HepG2 (cell line): ENCODE data around the gene RASGRF1. TPM values are rescaled to one million over a fixed set of nuclear protein-coding genes. Genes with fewer than 3 reads are reported as not detected.

ENCODE experiments used
- ATAC-seq: fragments of 200-7000 bp; cut with Tn5 transposase; 3 replicates; pipeline ENCODE4 v1.9.1; 2020; ENCODE audit warnings: mild to moderate bottlenecking, moderate library complexity
- BruUV-seq: library from RNA; stranded (reverse); fragments of 400-500 nt; replicated peaks from 2 replicates; lab custom pipeline; 2021; lab: Mats Ljungman, UMichigan
- CTCF ChIA-PET: fragments of 300-600 bp; formaldehyde crosslinking; extraction: SDS; loops from one replicate; lab custom pipeline; 2021; ENCODE audit warnings: low total read pairs, inconsistent platforms, low intra/inter-chr PET ratio; lab: Yijun Ruan, JAX
- POLR2A ChIA-PET: fragments of 350-600 bp; sonication (Branson Sonifier 250); formaldehyde crosslinking; loops from one replicate; lab custom pipeline; 2020; ENCODE audit warnings: antibody characterized with exemption, inconsistent platforms; lab: Yijun Ruan, JAX
- DNase-seq: peaks from one replicate; pipeline ENCODE4 v3.0.0-alpha.2; 2015; ENCODE audit warnings: low spot score
- FAIRE-seq: peaks from 3 replicates; lab custom pipeline; 2011; peaks lifted over from hg19 to GRCh38; lab: Jason Lieb, UNC
- H2AFZ ChIP-seq: one replicate; pipeline ENCODE4 v1.6.1; 2011; ENCODE audit warnings: low read length, inconsistent platforms
- H3K27ac ChIP-seq: fragments of 300-600 bp; 3 replicates; pipeline ENCODE4 v1.8.0; 2011; ENCODE audit warnings: mixed run types, mild to moderate bottlenecking, mixed read lengths, low read length, inconsistent platforms; ENCODE audit not compliant: insufficient read depth; ENCODE audit errors: extremely low read length
- H3K27me3 ChIP-seq, 2 experiments: fragments of 200-600 bp in 1 of 2; 2 replicates in 1 of 2; 3 replicates in 1 of 2; pipeline versions ENCODE4 v1.6.0 to v1.8.0; 2011; ENCODE audit warnings: low read length in 2 of 2, mild to moderate bottlenecking in 2 of 2, moderate library complexity in 2 of 2, inconsistent platforms in 1 of 2; ENCODE audit not compliant: insufficient read depth in 2 of 2, control insufficient read depth in 1 of 2
- H3K36me3 ChIP-seq, 2 experiments: fragments of 200-600 bp in 1 of 2; replicated peaks in 1 of 2; 2 replicates in 1 of 2; 3 replicates in 1 of 2; pipeline versions ENCODE4 v1.5.1 to v1.8.0; 2011; ENCODE audit warnings: low read length in 2 of 2, inconsistent platforms in 1 of 2; ENCODE audit not compliant: insufficient read depth in 2 of 2, control insufficient read depth in 1 of 2
- H3K4me1 ChIP-seq: 2 replicates; pipeline ENCODE4 v1.5.1; 2012; ENCODE audit warnings: low read length, inconsistent platforms; ENCODE audit not compliant: insufficient read depth
- H3K4me2 ChIP-seq: 2 replicates; pipeline ENCODE4 v1.6.0; 2011; ENCODE audit warnings: low read depth, low read length, inconsistent platforms
- H3K4me3 ChIP-seq, 3 experiments: fragments of 200-600 bp in 1 of 3; sonication (generic), shearing (Covaris generic) in 1 of 3; replicated peaks in 1 of 3; 2 replicates each; pipeline ENCODE4 v1.5.1; 2011 to 2016; ENCODE audit warnings: low read length in 3 of 3, inconsistent platforms in 2 of 3, low read depth in 2 of 3, mild to moderate bottlenecking in 2 of 3, control low read depth in 1 of 3, mixed read lengths in 1 of 3; ENCODE audit not compliant: insufficient read depth in 1 of 3
- H3K79me2 ChIP-seq: one replicate; pipeline ENCODE4 v1.6.1; 2011; ENCODE audit warnings: low read length, inconsistent platforms; ENCODE audit not compliant: insufficient read depth
- H3K9ac ChIP-seq: 2 replicates; pipeline ENCODE4 v1.6.0; 2011; ENCODE audit warnings: mild to moderate bottlenecking, low read depth, low read length, inconsistent platforms; ENCODE audit not compliant: insufficient read depth
- H3K9me3 ChIP-seq: 2 replicates; pipeline ENCODE4 v1.5.1; 2012; ENCODE audit warnings: mild to moderate bottlenecking, low read length
- H4K20me1 ChIP-seq: 2 replicates; pipeline ENCODE4 v1.6.0; 2011; ENCODE audit warnings: inconsistent platforms, mild to moderate bottlenecking, low read length, moderate library complexity; ENCODE audit not compliant: insufficient read depth
- HNRNPK ChIP-seq: fragments of 200-400 bp; formaldehyde crosslinking; IDR thresholded peaks from 2 replicates; pipeline ENCODE4 v1.6.1; 2018; ENCODE audit warnings: low read length, low read depth, moderate library complexity, mild to moderate bottlenecking; ENCODE audit not compliant: poor library complexity, severe bottlenecking
- MTF1 ChIP-seq: sonication (generic); formaldehyde crosslinking; IDR thresholded peaks from 2 replicates; pipeline ENCODE4 v1.5.0; 2020; ENCODE audit warnings: missing genetic modification reagents
- PCBP1 ChIP-seq: fragments of 200-400 bp; formaldehyde crosslinking; IDR thresholded peaks from 2 replicates; pipeline ENCODE4 v1.6.1; 2017; ENCODE audit warnings: mild to moderate bottlenecking, low read depth, low read length, borderline replicate concordance
- PCBP2 ChIP-seq: fragments of 200-400 bp; formaldehyde crosslinking; optimal IDR thresholded peaks from 2 replicates; pipeline ENCODE3; 2018; ENCODE audit warnings: low read length, low read depth; ENCODE audit not compliant: poor library complexity, severe bottlenecking
- ZNF749 ChIP-seq: sonication (generic); formaldehyde crosslinking; IDR thresholded peaks from 2 replicates; pipeline ENCODE4 v1.8.0; 2022; ENCODE audit warnings: mild to moderate bottlenecking, missing genetic modification reagents, moderate library complexity, borderline replicate concordance
- ZSCAN20 ChIP-seq: sonication (generic); formaldehyde crosslinking; IDR thresholded peaks from 2 replicates; pipeline ENCODE4 v1.4.0; 2020; ENCODE audit warnings: missing genetic modification reagents, mild to moderate bottlenecking, borderline replicate concordance
- WGBS: methylation state at CpG from one replicate; pipeline ENCODE4 v1.1.6; 2017; ENCODE audit warnings: low lambda C conversion rate; 5-methylcytosine and 5-hydroxymethylcytosine counted together
- in situ Hi-C: cut with HindIII; loops from 2 replicates; pipeline ENCODE4 v1.10.0; 2017; ENCODE audit warnings: low pct_unique_long_range_greater_than_20kb; ENCODE audit not compliant: extremely low pct_ligation_motif_present
- intact Hi-C: fragments of 100-400 bp; cut with micrococcal nuclease; formaldehyde crosslinking; loops from one replicate; pipeline ENCODE4 v1.10.0; 2022; ENCODE audit not compliant: unreplicated experiment
- polyA plus RNA-seq, 8 experiments: library from polyadenylated mRNA; depleted of rRNA in 3 of 8; stranded (reverse) in 7 of 8; unstranded in 1 of 8; fragments of >200 nt; fragmentation: Illumina TruSeq in 4 of 8; extraction: Trizol in 4 of 8; gene quantifications; 2 replicates each; pipeline versions ENCODE4 v1.2.1 to v1.2.3, GENCODE V29; 2011 to 2016; ENCODE audit warnings: low read depth in 4 of 8, missing spikeins in 1 of 8, mixed read lengths in 1 of 8; ENCODE audit not compliant: insufficient read depth in 1 of 8
- total RNA-seq, 5 experiments: library from RNA; depleted of rRNA; stranded (reverse); fragments of >200 nt; fragmentation: Illumina TruSeq; extraction: Trizol; gene quantifications; 2 replicates each; pipeline ENCODE4 v1.2.3, GENCODE V29; 2016; ENCODE audit warnings: low read depth in 1 of 5

The RASGRF1 gene
- total and polyA plus RNA-seq, 2 of the 13 experiments (the other 11 are each of a cell fraction or from before 2014, with no cell fraction given): 0.55 to 3.0 TPM

- Histone ChIP-seq H3K36me3 (no peaks in the 10 kb centered on the region), H3K9me3 (no peaks in the 10 kb centered on the region), H3K4me3 (no peak overlapping the region), H3K4me2 (no peak overlapping the region), H3K27ac (no peak overlapping the region), H3K9ac (no peak overlapping the region), H3K79me2 (no peaks in the 10 kb centered on the region), H2AFZ (no peak overlapping the region), H3K27me3 (0 out of 5 replicates have a peak, but pooled peaks cover 0 to 3% of the 10 kb centered on the region in 2 experiments), H4K20me1 (no peaks in the 10 kb centered on the region), H3K4me1 (no peaks in the 10 kb centered on the region)
- intact Hi-C loops (no loop called here), in situ Hi-C loops (no loop called here)
- TF ChIP-seq MTF1 (CRISPR knock-in tag): no peak
- no peak for TF ChIP-seq ZSCAN20 (CRISPR knock-in tag)
- WGBS: 80% methylated on average over 1 of the region's 4 CpGs
- CTCF ChIA-PET: no interaction called here
- ATAC-seq (no peak), FAIRE-seq (no peak), DNase-seq (no peak)
- POLR2A ChIA-PET: no interaction called here
- no TSS peak for BruUV-seq
These were observed 30.4 kb downstream of the RASGRF1 start for GRCh38 chr15:79060175-79060574.

DNA sequence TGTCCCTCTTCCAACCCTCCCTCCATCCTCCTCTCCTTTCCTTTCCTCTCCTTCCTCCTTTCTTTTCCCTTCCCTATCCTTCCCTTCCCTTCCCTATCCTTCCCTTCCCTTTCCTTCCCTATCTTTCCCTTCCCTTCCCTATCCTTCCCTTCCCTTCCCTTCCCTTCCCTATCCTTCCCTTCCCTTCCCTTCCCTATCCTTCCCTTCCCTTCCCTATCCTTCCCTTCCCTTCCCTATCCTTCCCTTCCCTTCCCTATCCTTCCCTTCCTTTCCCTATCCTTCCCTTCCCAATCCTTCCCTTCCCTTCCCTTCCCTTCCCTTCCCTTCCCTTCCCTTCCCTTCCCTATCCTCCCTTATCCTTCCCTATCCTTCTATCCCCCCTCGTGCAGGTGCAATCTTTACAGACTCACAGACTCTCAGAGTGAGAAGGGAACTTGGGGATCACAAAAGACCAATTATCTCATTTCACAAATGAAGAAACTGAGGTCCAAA lies 31.5 kb downstream of the RASGRF1 start:
- in situ Hi-C loops: no loop called here
- H3K36me3 ChIP-seq: no peaks in the 10 kb centered on the region
- no peaks in the 10 kb centered on the region for H3K79me2 ChIP-seq
- CTCF ChIA-PET: no interaction called here
- H3K9me3 ChIP-seq: no peaks in the 10 kb centered on the region
- no peak for DNase-seq
- H3K4me2 ChIP-seq: no peak overlapping the region
- H4K20me1 ChIP-seq: no peaks in the 10 kb centered on the region
- H2AFZ ChIP-seq: no peak overlapping the region
- intact Hi-C loops: no loop called here
- H3K27ac ChIP-seq: no peak overlapping the region
- BruUV-seq: no TSS peak
- no peak overlapping the region for H3K9ac ChIP-seq
- 2% methylated on average over 1 of the region's 1 CpG for WGBS
- TF ChIP-seq PCBP2 (peak; percentile 98), HNRNPK (peak; percentile 92), PCBP1 (peak; percentile 94), ZNF749 (CRISPR knock-in tag) (no peak)
- H3K4me1 ChIP-seq: no peaks in the 10 kb centered on the region
- 0 out of 5 replicates have a peak, but pooled peaks cover 0 to 6% of the 10 kb centered on the region in 2 experiments for H3K27me3 ChIP-seq
- no peak overlapping the region for H3K4me3 ChIP-seq
- FAIRE-seq: no peak
- ATAC-seq: no peak
- POLR2A ChIA-PET: no interaction called here
